ENCODE measurements around the gene SERPINB6. TPM values are rescaled to one million over a fixed set of nuclear protein-coding genes. Genes with fewer than 3 reads are reported as not detected.

The SERPINB6 gene
- total RNA-seq, 5 donors from 2014 or later (not counting 1 experiment from before 2014, with no cell fraction given), result 30.0 to 49.0 (median 38.0) TPM

- H3K4me1 ChIP-seq (ENCODE audit: control insufficient read depth in 1 of 2, extremely low read depth in 1 of 2, insufficient read depth in 2 of 2, low read length in 2 of 2), result peaks cover 0 to 4% of the 10 kb centered on the region in 2 experiments
- no peak overlapping the region for H3K4me3 ChIP-seq (ENCODE audit: control insufficient read depth in 1 of 2, extremely low read depth in 1 of 2, low read length in 1 of 2)
- H3K27me3 Mint-ChIP-seq, result no peaks in the 10 kb centered on the region
- no peaks in the 10 kb centered on the region for H3K9me3 Mint-ChIP-seq
- DNase-seq (no peak), ATAC-seq (replicated peaks in 1 of 4) (no peak)
- no peak overlapping the region for H3K4me3 Mint-ChIP-seq
- no peaks in the 10 kb centered on the region for H3K9me3 ChIP-seq
- peaks cover 10 to 22% (median 19%) of the 10 kb centered on the region in 3 donors for H3K4me1 Mint-ChIP-seq
- no peaks in the 10 kb centered on the region for H3K36me3 Mint-ChIP-seq
- no peaks in the 10 kb centered on the region for H3K36me3 ChIP-seq (ENCODE audit: control insufficient read depth in 2 of 2, extremely low read depth in 1 of 2, insufficient read depth in 1 of 2, low read length in 1 of 2)
- no CpG with 5 or more reads among the region's 4 CpGs for WGBS (ENCODE audit: insufficient coverage)
- CTCF ChIA-PET, result interaction anchor here in 1 of 2 donors (1.0 kb wide), 1 partner anchor 29 kb away, joined by 3 read pairs; no protein-coding TSS in a partner anchor
- H3K27me3 ChIP-seq (replicated peaks in 1 of 2; ENCODE audit: control insufficient read depth in 2 of 2, extremely low read depth in 1 of 2, insufficient read depth in 2 of 2, low read length in 1 of 2), result no peaks in the 10 kb centered on the region
- no peak overlapping the region for H3K27ac ChIP-seq (ENCODE audit: low read length)
- no peak overlapping the region for H3K27ac Mint-ChIP-seq
- POLR2A ChIA-PET, result no interaction called here
Measured at GRCh38 chr6:2960935-2961334, 10.4 kb downstream of the SERPINB6 start.

- Mint-ChIP-seq H3K36me3 (no peaks in the 10 kb centered on the region), H3K9me3 (no peaks in the 10 kb centered on the region)
- POLR2A ChIA-PET, result interaction anchor here (0.6 to 0.7 kb wide), 2 partner anchors 30 to 36 kb away, joined by 3 to 4 read pairs; no protein-coding TSS in a partner anchor
Measured at GRCh38 chr6:2959909-2960719, 11.3 kb downstream of the SERPINB6 start.

GRCh38 chr6:2958776-2959175, 12.6 kb downstream of the SERPINB6 start:
- Mint-ChIP-seq H3K27me3 (no peaks in the 10 kb centered on the region), H3K9me3 (no peaks in the 10 kb centered on the region), H3K36me3 (no peaks in the 10 kb centered on the region), H3K4me1 (peaks cover 10 to 18% (median 18%) of the 10 kb centered on the region in 3 donors), H3K27ac (no peak overlapping the region), H3K4me3 (no peak overlapping the region)
- ChIA-PET CTCF (interaction anchor here in 1 of 2 donors (0.6 kb wide), 1 partner anchor 22 kb away, joined by 4 read pairs; no protein-coding TSS in a partner anchor), POLR2A (no interaction called here)
- ATAC-seq (replicated peaks in 1 of 4), result no peak
- H3K4me1 ChIP-seq (ENCODE audit: control insufficient read depth in 1 of 2, extremely low read depth in 1 of 2, insufficient read depth in 2 of 2, low read length in 2 of 2), result peaks cover 0 to 7% of the 10 kb centered on the region in 2 experiments
- H3K27ac ChIP-seq (ENCODE audit: low read length), result no peak overlapping the region
- H3K36me3 ChIP-seq (ENCODE audit: control insufficient read depth in 2 of 2, extremely low read depth in 1 of 2, insufficient read depth in 1 of 2, low read length in 1 of 2), result no peaks in the 10 kb centered on the region
- 92% methylated on average over 7 of the region's 9 CpGs for WGBS (ENCODE audit: insufficient coverage)
- H3K27me3 ChIP-seq (replicated peaks in 1 of 2; ENCODE audit: control insufficient read depth in 2 of 2, extremely low read depth in 1 of 2, insufficient read depth in 2 of 2, low read length in 1 of 2), result no peaks in the 10 kb centered on the region
- H3K4me3 ChIP-seq (ENCODE audit: control insufficient read depth in 1 of 2, extremely low read depth in 1 of 2, low read length in 1 of 2), result no peak overlapping the region
- DNase-seq, result no peak
- H3K9me3 ChIP-seq, result no peaks in the 10 kb centered on the region

More at GRCh38 chr6:2959909-2960719, 11.3 kb downstream of the SERPINB6 start:
- Histone ChIP-seq H3K27me3 (replicated peaks in 1 of 2; ENCODE audit: control insufficient read depth in 2 of 2, extremely low read depth in 1 of 2, insufficient read depth in 2 of 2, low read length in 1 of 2) (no peaks in the 10 kb centered on the region), H3K4me1 (ENCODE audit: control insufficient read depth in 1 of 2, extremely low read depth in 1 of 2, insufficient read depth in 2 of 2, low read length in 2 of 2) (peaks cover 0 to 7% of the 10 kb centered on the region in 2 experiments), H3K9me3 (no peaks in the 10 kb centered on the region), H3K27ac (ENCODE audit: low read length) (no peak overlapping the region), H3K4me3 (ENCODE audit: control insufficient read depth in 1 of 2, extremely low read depth in 1 of 2, low read length in 1 of 2) (no peak overlapping the region), H3K36me3 (ENCODE audit: control insufficient read depth in 2 of 2, extremely low read depth in 1 of 2, insufficient read depth in 1 of 2, low read length in 1 of 2) (no peaks in the 10 kb centered on the region)
- WGBS (ENCODE audit: insufficient coverage), result 93% methylated on average over 10 of the region's 12 CpGs
- Mint-ChIP-seq H3K4me1 (peaks cover 10 to 21% (median 18%) of the 10 kb centered on the region in 3 donors), H3K27me3 (no peaks in the 10 kb centered on the region), H3K27ac (no peak overlapping the region), H3K4me3 (no peak overlapping the region)
- DNase-seq, result no peak
- no peak for ATAC-seq (replicated peaks in 1 of 4)
- CTCF ChIA-PET, result interaction anchor here in 1 of 2 donors (1.0 kb wide), 1 partner anchor 28 kb away, joined by 3 read pairs; no protein-coding TSS in a partner anchor

- H3K9me3 ChIP-seq, result no peaks in the 10 kb centered on the region
- Mint-ChIP-seq H3K27ac (peak overlapping the region in 1 of 2 donors; percentile 31), H3K4me1 (peaks cover 10 to 18% (median 14%) of the 10 kb centered on the region in 3 donors), H3K4me3 (no peak overlapping the region), H3K27me3 (no peaks in the 10 kb centered on the region), H3K9me3 (no peaks in the 10 kb centered on the region), H3K36me3 (peaks cover under 1% of the 10 kb centered on the region)
- H3K27ac ChIP-seq (ENCODE audit: low read length), result no peak overlapping the region
- ATAC-seq (replicated peaks in 1 of 4) (peak in 3 of 4 experiments; percentile 37 to 74 (median 66)), DNase-seq (peak in 7 of 35 experiments; percentile 11 to 55 (median 24))
- ChIA-PET POLR2A (no interaction called here), CTCF (no interaction called here)
- H3K36me3 ChIP-seq (ENCODE audit: control insufficient read depth in 2 of 2, extremely low read depth in 1 of 2, insufficient read depth in 1 of 2, low read length in 1 of 2), result no peaks in the 10 kb centered on the region
- no peak overlapping the region for H3K4me3 ChIP-seq (ENCODE audit: control insufficient read depth in 1 of 2, extremely low read depth in 1 of 2, low read length in 1 of 2)
- no peaks in the 10 kb centered on the region for H3K27me3 ChIP-seq (replicated peaks in 1 of 2; ENCODE audit: control insufficient read depth in 2 of 2, extremely low read depth in 1 of 2, insufficient read depth in 2 of 2, low read length in 1 of 2)
- WGBS (ENCODE audit: insufficient coverage), result 81% methylated on average over 13 of the region's 18 CpGs
- H3K4me1 ChIP-seq (ENCODE audit: control insufficient read depth in 1 of 2, extremely low read depth in 1 of 2, insufficient read depth in 2 of 2, low read length in 2 of 2), result peaks cover 0 to 7% of the 10 kb centered on the region in 2 experiments
Measured at GRCh38 chr6:2958331-2958711, 13.0 kb downstream of the SERPINB6 start.

- DNase-seq (no peak), ATAC-seq (replicated peaks in 1 of 4) (no peak)
- H3K9me3 ChIP-seq, result no peaks in the 10 kb centered on the region
- ChIA-PET CTCF (interaction anchor here in 1 of 2 donors (0.6 kb wide), 1 partner anchor 16 kb away, joined by 4 read pairs; no protein-coding TSS in a partner anchor), POLR2A (no interaction called here)
- Mint-ChIP-seq H3K9me3 (no peaks in the 10 kb centered on the region), H3K4me3 (no peak overlapping the region), H3K27me3 (no peaks in the 10 kb centered on the region), H3K27ac (peak overlapping the region; percentile 19 to 65), H3K4me1 (peaks cover 10 to 18% (median 18%) of the 10 kb centered on the region in 3 donors), H3K36me3 (peaks cover 4% of the 10 kb centered on the region)
- H3K27ac ChIP-seq (ENCODE audit: low read length), result no peak overlapping the region
- 92% methylated on average over 7 of the region's 11 CpGs for WGBS (ENCODE audit: insufficient coverage)
- H3K4me3 ChIP-seq (ENCODE audit: control insufficient read depth in 1 of 2, extremely low read depth in 1 of 2, low read length in 1 of 2), result no peak overlapping the region
- H3K27me3 ChIP-seq (replicated peaks in 1 of 2; ENCODE audit: control insufficient read depth in 2 of 2, extremely low read depth in 1 of 2, insufficient read depth in 2 of 2, low read length in 1 of 2), result no peaks in the 10 kb centered on the region
- peaks cover 0 to 10% of the 10 kb centered on the region in 2 experiments for H3K4me1 ChIP-seq (ENCODE audit: control insufficient read depth in 1 of 2, extremely low read depth in 1 of 2, insufficient read depth in 2 of 2, low read length in 2 of 2)
- H3K36me3 ChIP-seq (ENCODE audit: control insufficient read depth in 2 of 2, extremely low read depth in 1 of 2, insufficient read depth in 1 of 2, low read length in 1 of 2), result no peaks in the 10 kb centered on the region
Measured at GRCh38 chr6:2957696-2958330, 13.6 kb downstream of the SERPINB6 start.

GRCh38 chr6:2956930-2957685, 14.3 kb downstream of the SERPINB6 start:
- DNase-seq, result no peak
- Histone ChIP-seq H3K9me3 (no peaks in the 10 kb centered on the region), H3K36me3 (ENCODE audit: control insufficient read depth in 2 of 2, extremely low read depth in 1 of 2, insufficient read depth in 1 of 2, low read length in 1 of 2) (no peaks in the 10 kb centered on the region), H3K4me3 (ENCODE audit: control insufficient read depth in 1 of 2, extremely low read depth in 1 of 2, low read length in 1 of 2) (no peak overlapping the region), H3K4me1 (ENCODE audit: control insufficient read depth in 1 of 2, extremely low read depth in 1 of 2, insufficient read depth in 2 of 2, low read length in 2 of 2) (peaks cover 0 to 15% of the 10 kb centered on the region in 2 experiments), H3K27me3 (replicated peaks in 1 of 2; ENCODE audit: control insufficient read depth in 2 of 2, extremely low read depth in 1 of 2, insufficient read depth in 2 of 2, low read length in 1 of 2) (no peaks in the 10 kb centered on the region), H3K27ac (ENCODE audit: low read length) (no peak overlapping the region)
- CTCF ChIA-PET, result interaction anchor here in 1 of 2 donors (0.6 kb wide), 1 partner anchor 15 kb away, joined by 4 read pairs; no protein-coding TSS in a partner anchor
- H3K27ac Mint-ChIP-seq, result no peak overlapping the region
- peaks cover 4% of the 10 kb centered on the region for H3K36me3 Mint-ChIP-seq
- no peak for ATAC-seq (replicated peaks in 1 of 4)
- H3K4me1 Mint-ChIP-seq, result peaks cover 12 to 22% (median 16%) of the 10 kb centered on the region in 3 donors
- no peak overlapping the region for H3K4me3 Mint-ChIP-seq
- no peaks in the 10 kb centered on the region for H3K9me3 Mint-ChIP-seq
- POLR2A ChIA-PET, result interaction anchor here in 1 of 2 donors (0.5 kb wide), 1 partner anchor 1490 kb away, joined by 3 read pairs; no protein-coding TSS in a partner anchor
- WGBS (ENCODE audit: insufficient coverage), result 77% methylated on average over 3 of the region's 5 CpGs
- no peaks in the 10 kb centered on the region for H3K27me3 Mint-ChIP-seq

Measured in T-cell (primary cell).